Stimulated activated CD4-positive, alpha-beta T cell treated with anti-CD3 and anti-CD28 coated beads, Interleukin-4, amount 100 ng/mL, for 48 hours (primary cell): ENCODE data around the gene TENT4B.

Experiments used
- DNase-seq, 2 donors: peaks; one replicate each; pipeline ENCODE4 v3.0.0-alpha.2; 2020; ENCODE audit warnings: low read depth in 2 of 2

TENT4B gene

DNA sequence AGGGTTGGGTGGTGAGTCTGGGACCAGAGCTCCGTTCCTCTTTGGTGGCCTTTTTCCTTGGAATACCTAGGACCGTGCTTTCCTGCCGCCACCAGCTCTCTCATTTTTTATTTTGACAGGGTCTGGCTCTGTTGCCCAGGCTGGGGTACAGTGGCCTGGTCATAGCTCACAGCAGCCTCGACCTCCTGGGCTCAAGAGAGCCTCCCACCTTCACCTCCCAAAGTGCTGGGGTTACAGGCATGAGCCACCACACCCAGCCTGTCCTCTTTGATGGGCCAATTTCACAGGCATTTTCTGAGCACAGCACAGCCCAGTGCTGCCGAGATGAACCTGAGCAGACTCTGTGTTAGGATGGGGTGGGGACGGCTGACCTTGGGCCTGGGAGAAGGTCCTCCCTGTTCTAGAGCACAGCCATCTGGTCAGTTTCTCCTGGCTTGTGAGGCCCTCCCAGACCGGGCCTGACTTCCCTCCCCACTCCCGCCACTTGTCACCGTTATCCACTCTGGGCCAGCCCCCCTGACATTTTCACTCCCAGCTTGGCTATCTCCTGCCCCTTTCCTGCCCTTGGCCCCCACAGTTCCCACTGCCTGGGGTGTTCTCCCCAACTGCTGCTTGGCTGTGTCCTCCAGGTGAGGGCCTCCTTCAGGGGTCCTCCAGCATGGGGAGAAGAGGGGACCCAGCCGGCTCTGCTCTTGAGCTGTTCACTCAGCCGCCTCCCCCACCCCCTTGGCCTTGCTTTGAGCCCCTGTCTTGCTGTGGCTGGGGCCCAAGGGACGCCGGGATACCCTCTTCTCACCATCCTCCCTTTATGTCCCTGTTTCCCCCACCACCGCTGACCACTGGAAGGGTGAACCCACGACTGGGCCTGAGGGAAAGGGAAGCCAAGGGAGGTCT, 118.3 kb downstream of the TENT4B start:
- no peak for DNase-seq

DNA sequence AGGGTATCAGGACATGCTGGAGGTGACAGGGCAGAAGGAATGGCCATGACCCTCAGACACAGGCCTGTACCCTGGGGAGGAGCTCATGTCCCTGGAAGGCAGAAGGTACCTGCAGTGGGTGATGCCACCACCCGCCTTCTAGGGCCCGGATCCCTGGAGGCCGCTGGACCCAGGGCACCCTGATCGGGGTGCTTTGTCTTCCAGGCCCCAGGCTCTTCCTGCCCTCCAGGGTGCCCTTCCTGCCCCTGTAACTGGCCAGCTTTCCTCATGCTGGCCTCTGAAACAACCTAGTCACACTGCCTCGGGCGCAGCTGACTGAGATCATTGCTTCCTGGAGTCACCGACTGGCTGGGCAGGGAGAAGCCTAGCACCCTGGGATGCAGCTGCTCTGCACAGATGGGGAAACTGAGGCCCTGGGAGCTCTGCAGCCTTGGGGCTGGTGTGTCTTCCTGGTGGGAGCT, 119.0 kb downstream of the TENT4B start:
- no peak for DNase-seq

DNA sequence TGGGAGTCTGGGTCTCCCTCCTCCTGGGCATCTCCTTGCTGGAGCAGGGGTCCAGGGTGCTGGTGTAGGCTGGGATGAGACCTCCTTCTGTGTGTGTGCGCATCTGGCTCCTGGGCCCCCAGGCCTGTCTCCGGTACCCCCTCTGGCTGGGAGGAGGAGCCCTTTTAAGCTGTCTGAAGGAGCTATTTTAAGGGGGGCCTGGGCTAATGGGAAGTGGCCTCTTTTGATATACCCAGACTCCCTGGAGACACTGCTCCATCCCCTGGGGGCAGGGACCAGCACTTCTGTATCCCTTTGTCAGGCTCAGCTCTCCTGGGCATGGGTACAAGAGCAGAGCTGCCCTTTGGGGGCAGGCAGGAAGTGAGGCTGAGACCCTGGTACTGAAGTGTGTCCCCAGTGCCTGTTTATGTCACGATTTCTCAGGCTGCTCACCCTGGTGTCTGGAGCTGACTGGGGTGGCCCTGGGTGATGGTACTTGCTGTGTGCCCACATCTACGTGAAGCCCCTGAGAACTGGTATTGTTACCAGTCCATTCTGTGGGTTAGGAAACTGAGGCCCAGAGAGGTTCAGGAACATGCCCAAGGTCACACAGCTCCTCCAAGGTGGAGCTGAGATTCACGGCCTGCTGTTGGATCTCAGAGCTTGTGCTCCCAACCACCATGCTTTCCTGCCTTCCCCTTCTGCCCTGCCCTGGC, 119.7 kb downstream of the TENT4B start:
- no peak for DNase-seq

DNA sequence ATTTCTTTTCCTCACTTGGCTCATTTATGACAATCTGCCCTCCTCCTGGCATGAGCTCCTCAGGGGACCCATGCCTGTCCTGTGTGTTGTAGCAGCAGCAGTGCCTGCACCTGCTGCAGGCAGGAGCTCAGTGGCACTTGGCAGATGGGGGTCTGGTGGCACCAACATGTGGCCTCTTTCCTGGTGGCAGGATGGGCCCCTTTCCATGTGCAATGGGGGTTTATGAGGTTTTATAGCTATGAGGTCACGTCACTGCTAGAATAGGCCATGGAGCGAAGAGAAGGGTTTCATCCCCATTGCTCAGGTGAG, 120.2 kb downstream of the TENT4B start:
- no peak for DNase-seq

DNA sequence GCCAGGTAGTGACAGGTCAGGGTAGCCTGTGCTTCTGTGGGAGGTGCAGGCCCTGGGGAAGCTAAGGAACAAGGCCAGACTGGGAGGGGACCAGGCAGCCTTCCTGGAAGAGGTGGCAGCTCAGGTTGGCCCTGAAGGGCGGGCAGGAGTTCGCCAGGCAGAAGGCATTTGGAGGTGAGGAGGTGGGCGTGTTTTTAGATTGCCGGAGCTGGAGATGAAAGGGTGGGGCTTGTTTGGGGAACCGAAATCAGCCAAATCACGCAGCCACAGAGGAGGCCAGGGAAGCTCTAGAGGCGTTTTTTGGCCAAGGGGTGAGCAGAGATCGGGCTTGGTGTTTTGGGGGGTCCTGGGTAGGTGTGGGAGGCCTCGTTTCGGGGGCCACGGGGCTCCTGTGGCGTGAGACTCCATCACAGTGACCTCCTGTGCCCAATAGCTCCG, 120.8 kb downstream of the TENT4B start:
- no peak for DNase-seq

DNA sequence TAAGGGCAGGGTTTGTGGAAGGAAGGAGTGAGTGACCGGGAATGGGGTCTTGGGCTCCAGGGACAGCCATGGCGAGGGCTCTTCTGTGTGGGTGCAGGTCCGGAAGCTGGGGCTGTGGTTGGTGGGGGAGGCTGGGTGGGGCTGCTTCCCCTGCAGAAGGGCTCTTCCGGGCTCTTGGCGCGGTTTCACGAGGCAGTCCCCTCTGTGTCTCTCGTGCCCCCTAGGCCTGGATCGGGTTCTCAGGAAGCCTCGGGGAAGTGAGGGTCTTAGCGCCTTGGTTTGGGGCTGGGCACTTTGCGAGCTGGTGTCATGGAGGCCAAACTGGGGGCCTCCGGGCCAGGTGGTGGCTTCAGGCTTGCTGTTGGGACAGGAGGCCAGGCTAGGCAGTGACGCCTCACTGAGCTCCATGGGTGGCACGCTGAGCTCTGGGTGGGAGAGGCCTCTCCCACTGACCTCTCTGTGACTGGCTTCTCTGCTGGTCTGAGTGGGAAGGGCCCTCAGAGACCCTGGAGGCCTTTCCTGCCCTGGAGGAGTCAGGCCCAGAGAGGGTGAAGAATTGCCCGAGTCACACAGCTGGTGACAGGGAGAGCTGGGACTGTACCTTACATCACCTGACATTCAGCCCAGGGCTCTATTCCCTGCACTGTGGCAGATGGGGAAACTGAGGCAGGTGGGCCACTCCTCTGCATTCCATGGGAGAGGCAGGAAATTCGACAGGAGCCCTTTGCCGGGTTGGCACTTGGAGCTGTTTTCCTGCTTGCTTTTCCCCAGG, 121.4 kb downstream of the TENT4B start:
- DNase-seq = no peak

DNA sequence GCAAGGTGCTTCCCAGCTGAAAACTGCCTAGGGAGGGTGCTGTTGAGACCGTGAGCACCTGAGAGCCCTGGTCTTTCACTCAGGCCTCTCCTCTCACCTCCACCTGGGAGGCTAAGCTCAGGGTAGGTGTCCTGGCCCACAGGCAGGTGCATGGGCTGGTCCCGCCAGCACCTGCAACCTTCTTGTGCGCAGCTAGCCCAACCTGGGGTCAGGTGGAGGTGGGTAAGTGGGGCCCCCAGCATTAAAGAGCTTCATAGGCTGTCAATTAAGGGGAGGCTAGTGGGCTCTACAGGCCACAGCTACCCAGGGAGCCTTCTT, 122.0 kb downstream of the TENT4B start:
- no peak for DNase-seq

DNA sequence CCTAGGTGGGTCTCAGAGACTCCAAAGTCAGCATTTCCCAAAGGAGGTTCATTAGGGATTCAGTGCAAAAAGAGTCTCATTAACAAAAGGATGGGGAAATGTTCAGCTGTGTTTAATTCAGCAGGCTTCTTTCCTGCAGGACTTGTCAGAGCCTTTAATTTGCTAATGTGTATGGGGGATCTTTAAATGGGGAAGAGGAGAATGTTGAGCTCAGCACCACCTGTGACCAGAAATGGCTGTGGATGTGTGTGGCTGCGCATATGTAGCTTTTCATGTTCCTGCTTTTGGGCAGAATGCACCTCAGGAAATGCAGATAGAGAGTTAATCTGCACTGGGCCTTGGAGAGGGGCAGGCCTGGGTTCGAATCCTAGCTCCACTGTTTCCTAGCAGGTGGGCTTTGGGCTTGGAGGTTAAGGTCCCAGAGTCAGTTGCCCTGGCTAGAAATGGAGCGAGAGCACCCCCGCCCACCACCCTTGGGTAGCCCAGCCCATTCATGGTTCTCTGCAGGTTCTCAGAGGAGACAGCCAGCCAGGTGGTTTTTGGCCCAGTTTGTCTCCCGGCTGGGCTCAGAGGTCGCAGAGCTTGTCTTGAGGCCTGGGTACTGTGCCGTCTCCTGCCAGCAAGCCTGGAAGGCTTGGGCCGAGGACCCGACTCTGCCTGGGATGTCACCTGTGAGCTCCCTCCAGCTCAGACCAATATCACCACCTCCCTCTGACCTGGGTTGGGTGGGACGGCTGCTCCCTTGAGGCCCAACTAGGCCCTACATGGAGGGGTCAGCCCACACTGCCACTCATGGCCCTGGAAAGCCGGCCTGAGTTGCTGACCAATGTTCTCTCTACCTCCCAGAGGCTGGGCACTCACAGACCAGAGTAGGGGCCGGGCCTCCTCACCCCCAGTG, 122.6 kb downstream of the TENT4B start:
- no peak for DNase-seq

DNA sequence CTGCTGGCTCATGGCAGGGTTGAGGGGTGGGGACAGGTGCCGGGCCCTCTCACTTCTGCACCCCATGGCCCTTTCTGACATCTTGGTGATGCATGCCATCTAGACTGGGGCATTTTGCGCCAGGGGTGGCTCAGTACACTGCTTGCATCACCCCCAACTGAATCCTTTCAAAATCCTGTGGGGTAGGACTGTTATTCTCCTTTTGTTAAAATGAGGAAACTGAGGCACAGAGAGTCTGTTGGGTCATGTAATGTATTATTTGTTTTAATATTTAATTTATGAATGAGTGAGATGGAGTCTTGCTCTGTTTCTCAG, 123.2 kb downstream of the TENT4B start:
- no peak for DNase-seq

DNA sequence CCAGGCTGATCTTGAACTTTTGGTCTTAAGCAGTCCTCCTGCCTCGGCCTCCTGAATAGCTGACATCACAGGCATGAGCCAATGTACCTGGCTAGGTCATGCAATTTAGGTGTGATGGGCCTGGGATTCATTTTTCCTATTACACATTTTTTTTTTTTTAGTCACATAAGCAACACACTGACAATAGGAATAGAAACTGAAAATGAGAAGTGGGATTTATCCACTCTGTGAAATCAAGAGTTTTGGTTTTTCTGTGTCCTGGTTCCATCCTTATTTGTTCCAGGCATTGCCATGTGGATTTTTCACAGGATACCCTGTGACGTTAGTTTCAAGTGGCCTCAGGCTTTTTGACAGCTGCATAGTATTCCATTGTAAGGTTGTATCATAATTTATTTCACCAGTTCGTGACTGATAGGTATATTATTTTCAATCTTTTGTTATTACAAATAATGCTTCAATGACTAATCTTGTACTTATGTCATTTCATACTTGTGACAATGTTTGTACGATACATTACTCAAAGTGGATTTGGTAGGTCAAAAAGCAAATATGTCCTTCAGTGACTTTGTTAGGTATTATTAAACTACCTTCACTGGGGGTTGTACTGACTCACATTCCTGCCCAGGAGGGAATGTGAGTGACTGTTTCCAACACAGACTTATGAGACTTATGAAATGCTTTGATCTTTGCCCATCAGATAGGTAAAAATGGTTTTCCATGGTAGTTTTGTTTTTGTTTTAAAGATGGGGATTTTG, 123.9 kb downstream of the TENT4B start:
- DNase-seq = no peak

DNA sequence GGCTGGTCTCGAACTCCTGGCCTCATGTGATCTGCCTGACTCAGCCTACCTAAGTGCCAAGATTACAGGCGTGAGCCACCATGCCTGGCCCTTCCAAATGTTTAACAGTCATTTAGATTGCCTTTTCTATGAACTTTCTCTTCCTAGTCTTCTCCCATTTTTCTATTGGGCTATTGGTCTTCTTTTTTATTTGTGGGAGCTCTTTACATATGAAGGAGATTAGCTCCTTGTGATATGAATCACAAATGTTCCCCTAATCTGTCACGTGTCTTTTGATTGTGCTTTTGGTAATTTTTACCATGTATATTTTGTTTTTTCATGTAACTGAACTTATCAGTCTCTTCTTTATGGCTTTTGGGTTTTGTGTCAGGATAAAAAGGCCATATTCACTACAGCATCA, 125.1 kb downstream of the TENT4B start:
- DNase-seq = no peak

DNA sequence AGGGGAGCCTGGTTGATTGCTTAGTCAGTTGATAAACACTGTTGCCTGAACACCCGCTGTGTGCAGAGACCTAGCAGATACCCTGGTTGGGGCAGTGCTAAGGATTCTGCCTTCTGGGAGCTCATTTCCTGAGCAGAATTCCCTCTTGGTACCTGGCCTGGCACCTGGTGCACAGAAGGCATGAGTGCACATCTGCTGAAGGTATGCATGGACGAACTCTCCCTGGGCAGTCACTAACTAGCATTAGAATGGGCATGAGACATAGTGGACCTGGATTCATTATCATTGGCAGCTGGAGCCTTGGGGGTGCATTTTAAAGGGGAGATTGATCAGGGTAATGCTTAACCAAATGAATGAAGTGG, 126.4 kb downstream of the TENT4B start:
- no peak for DNase-seq

DNA sequence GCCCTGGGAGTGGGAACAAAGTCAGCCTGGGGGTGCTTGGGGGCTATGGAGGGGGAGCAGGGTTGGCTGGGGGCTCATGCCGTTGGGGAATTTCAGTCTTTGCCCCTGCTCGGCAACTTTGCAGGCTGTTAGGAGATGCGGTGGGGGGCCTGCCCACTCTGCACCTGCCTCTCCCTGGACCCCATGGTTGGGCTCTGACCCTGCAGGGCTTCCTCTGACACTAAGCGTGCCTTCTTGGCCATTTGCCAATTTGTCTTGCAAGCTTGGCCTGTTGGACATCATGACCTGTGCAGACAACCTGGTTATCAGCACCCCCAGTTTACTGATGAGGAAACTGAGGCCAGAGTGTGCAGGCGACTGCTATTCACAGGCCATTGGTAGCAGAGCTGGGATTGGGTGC, 127.8 kb downstream of the TENT4B start:
- no peak for DNase-seq
